Natural killer cell (primary cell): ENCODE measurements around the gene NUFIP1. TPM values are rescaled to one million over a fixed set of nuclear protein-coding genes. Genes with fewer than 3 reads are reported as not detected.

ENCODE experiments used
- ATAC-seq, 3 donors: fragments of 150-1000 bp in 2 of 3; fragments of 200-7000 bp in 1 of 3; cut with Tn5 transposase; 1 replicate in 1 of 3; 2 replicates in 2 of 3; pipeline ENCODE4 v1.10.0; 2021; ENCODE audit warnings: mild to moderate bottlenecking in 2 of 3, moderate library complexity in 2 of 3
- DNase-seq, 2 donors: peaks; one replicate each; pipeline versions ENCODE4 v3.0.0 to v3.0.0-alpha.2; 2013 to 2021; ENCODE audit warnings: mixed read lengths in 1 of 2
- H3K27ac ChIP-seq: one replicate; pipeline ENCODE4 v1.5.1; 2013; ENCODE audit warnings: mild to moderate bottlenecking, low read length
- H3K27me3 ChIP-seq: one replicate; pipeline ENCODE4 v1.6.1; 2013; ENCODE audit warnings: low read length; ENCODE audit not compliant: control insufficient read depth, insufficient read depth
- H3K36me3 ChIP-seq: one replicate; pipeline ENCODE4 v1.6.1; 2013; ENCODE audit warnings: low read length; ENCODE audit not compliant: control insufficient read depth, insufficient read depth
- H3K4me1 ChIP-seq: one replicate; pipeline ENCODE4 v1.6.1; 2013; ENCODE audit warnings: low read length; ENCODE audit not compliant: control insufficient read depth, insufficient read depth
- H3K4me3 ChIP-seq: one replicate; pipeline ENCODE4 v1.5.1; 2013; ENCODE audit warnings: low read length
- H3K9me3 ChIP-seq: one replicate; pipeline ENCODE4 v1.6.1; 2013; ENCODE audit warnings: low read length; ENCODE audit not compliant: control insufficient read depth, insufficient read depth
- H3K27ac Mint-ChIP-seq, 2 donors: one replicate each; pipeline ENCODE4 v1.8.0; 2022; ENCODE audit warnings: mild to moderate bottlenecking in 2 of 2, mixed read lengths in 2 of 2, moderate library complexity in 1 of 2
- H3K27me3 Mint-ChIP-seq, 2 donors: one replicate each; pipeline ENCODE4 v1.8.0; 2022; ENCODE audit warnings: low read depth in 2 of 2, mixed read lengths in 2 of 2
- H3K36me3 Mint-ChIP-seq: one replicate; pipeline ENCODE4 v1.8.0; 2022; ENCODE audit warnings: mixed read lengths
- H3K4me1 Mint-ChIP-seq, 2 donors: one replicate each; pipeline ENCODE4 v1.8.0; 2022; ENCODE audit warnings: mixed read lengths in 2 of 2
- H3K4me3 Mint-ChIP-seq: one replicate; pipeline ENCODE4 v1.8.0; 2022; ENCODE audit warnings: mild to moderate bottlenecking, moderate library complexity, mixed read lengths
- H3K9me3 Mint-ChIP-seq, 2 donors: one replicate each; pipeline ENCODE4 v1.8.0; 2022; ENCODE audit warnings: mixed read lengths in 2 of 2
- CTCF ChIP-seq: fragments of 200-600 bp; IDR thresholded peaks from one replicate; pipeline ENCODE4 v1.8.0; 2022; ENCODE audit warnings: antibody characterized with exemption
- WGBS: methylation state at CpG from one replicate; pipeline ENCODE4 v1.1.7; 2013; ENCODE audit warnings: missing lambda C conversion rate; ENCODE audit not compliant: insufficient coverage; 5-methylcytosine and 5-hydroxymethylcytosine counted together
- intact Hi-C: fragments of 100-400 bp; cut with micrococcal nuclease; formaldehyde crosslinking; loops from one replicate; pipeline ENCODE4 v1.14.2; 2022
- total RNA-seq, 4 donors: library from RNA; stranded (reverse); fragments of 120-200 nt in 1 of 4; gene quantifications; one replicate each; pipeline versions ENCODE4 v1.2.3 to v1.2.4, GENCODE V29; 2013 to 2022

Gene NUFIP1
- total RNA-seq, 3 donors from 2014 or later (not counting 1 experiment from before 2014, with no cell fraction given) = 4.1 to 6.2 (median 4.4) TPM

- no peaks in the 10 kb centered on the region for H3K9me3 ChIP-seq
- no peak overlapping the region for H3K4me3 ChIP-seq
- H3K4me1 Mint-ChIP-seq = peaks cover 0 to 6% of the 10 kb centered on the region in 2 donors
- H3K27me3 ChIP-seq = no peaks in the 10 kb centered on the region
- intact Hi-C loops = no loop called here
- WGBS = 61% methylated on average over 3 of the region's 5 CpGs
- no peak for DNase-seq
- ATAC-seq = no peak
- peaks cover 0 to 11% of the 10 kb centered on the region in 2 donors for H3K27me3 Mint-ChIP-seq
- no peak overlapping the region for H3K27ac Mint-ChIP-seq
- no peak overlapping the region for H3K27ac ChIP-seq
- no peaks in the 10 kb centered on the region for H3K9me3 Mint-ChIP-seq
- TF ChIP-seq CTCF = no peak
- H3K4me1 ChIP-seq = no peaks in the 10 kb centered on the region
- H3K4me3 Mint-ChIP-seq = no peak overlapping the region
- H3K36me3 ChIP-seq = no peaks in the 10 kb centered on the region
- H3K36me3 Mint-ChIP-seq = no peaks in the 10 kb centered on the region
Observed at GRCh38 chr13:44932171-44932849, 57.0 kb downstream of the NUFIP1 start.

- WGBS = 88% methylated on average over 7 of the region's 7 CpGs
- Histone ChIP-seq H3K27me3 (no peaks in the 10 kb centered on the region), H3K36me3 (no peaks in the 10 kb centered on the region), H3K4me1 (no peaks in the 10 kb centered on the region), H3K27ac (no peak overlapping the region), H3K4me3 (no peak overlapping the region), H3K9me3 (no peaks in the 10 kb centered on the region)
- TF ChIP-seq CTCF = no peak
- H3K9me3 Mint-ChIP-seq = no peaks in the 10 kb centered on the region
- no peak for ATAC-seq
- no peak overlapping the region for H3K4me3 Mint-ChIP-seq
- intact Hi-C loops = no loop called here
- peaks cover 0 to 13% of the 10 kb centered on the region in 2 donors for H3K27me3 Mint-ChIP-seq
- H3K27ac Mint-ChIP-seq = no peak overlapping the region
- peaks cover 0 to 6% of the 10 kb centered on the region in 2 donors for H3K4me1 Mint-ChIP-seq
- H3K36me3 Mint-ChIP-seq = no peaks in the 10 kb centered on the region
- no peak for DNase-seq
Observed at GRCh38 chr13:44930963-44931623, 58.2 kb downstream of the NUFIP1 start.

GRCh38 chr13:44930280-44930679 lies 59.0 kb downstream of the NUFIP1 start:
- TF ChIP-seq CTCF = no peak
- no peak for ATAC-seq

More at GRCh38 chr13:44930280-44930679, 59.0 kb downstream of the NUFIP1 start:
- Mint-ChIP-seq H3K27me3 (peaks cover 5 to 18% of the 10 kb centered on the region in 2 donors), H3K27ac (no peak overlapping the region), H3K36me3 (no peaks in the 10 kb centered on the region), H3K4me3 (no peak overlapping the region), H3K9me3 (no peaks in the 10 kb centered on the region), H3K4me1 (peaks cover 0 to 6% of the 10 kb centered on the region in 2 donors)
- intact Hi-C loops = no loop called here
- DNase-seq = no peak
- 81% methylated on average over 3 of the region's 3 CpGs for WGBS
- H3K9me3 ChIP-seq = no peaks in the 10 kb centered on the region
- H3K4me3 ChIP-seq = no peak overlapping the region
- H3K27ac ChIP-seq = no peak overlapping the region
- H3K36me3 ChIP-seq = no peaks in the 10 kb centered on the region
- no peaks in the 10 kb centered on the region for H3K27me3 ChIP-seq
- H3K4me1 ChIP-seq = no peaks in the 10 kb centered on the region
